Small intestine (tissue), 7 donors: ENCODE data around the gene CDH22. TPM values are rescaled to one million over a fixed set of nuclear protein-coding genes. Genes with fewer than 3 reads are reported as not detected.

Experiments
- DNase-seq, 2 donors: peaks; one replicate each; pipeline versions ENCODE4 v3.0.0 to v3.0.0-alpha.2; 2013
- FAIRE-seq: peaks from 2 replicates; lab custom pipeline; 2012; peaks lifted over from hg19 to GRCh38; lab: Jason Lieb, UNC
- H3K27ac ChIP-seq, 3 donors: one replicate each; pipeline ENCODE4 v1.5.1; 2013; ENCODE audit warnings: low read length in 2 of 3, mild to moderate bottlenecking in 2 of 3, control low read depth in 1 of 3, inconsistent platforms in 1 of 3, low read depth in 1 of 3, moderate library complexity in 1 of 3
- H3K27me3 ChIP-seq, 3 donors: one replicate each; pipeline ENCODE4 v1.6.1; 2013; ENCODE audit warnings: low read length in 3 of 3, inconsistent platforms in 1 of 3; ENCODE audit not compliant: control insufficient read depth in 3 of 3, insufficient read depth in 3 of 3
- H3K36me3 ChIP-seq, 3 donors: one replicate each; pipeline ENCODE4 v1.6.1; 2013; ENCODE audit warnings: low read length in 3 of 3, inconsistent platforms in 1 of 3, low read depth in 1 of 3, mild to moderate bottlenecking in 1 of 3, moderate library complexity in 1 of 3; ENCODE audit not compliant: control insufficient read depth in 3 of 3, insufficient read depth in 2 of 3
- H3K4me1 ChIP-seq, 3 donors: one replicate each; pipeline ENCODE4 v1.6.1; 2013; ENCODE audit warnings: low read length in 2 of 3, inconsistent platforms in 1 of 3, low read depth in 1 of 3, mild to moderate bottlenecking in 1 of 3, moderate library complexity in 1 of 3; ENCODE audit not compliant: control insufficient read depth in 3 of 3, insufficient read depth in 2 of 3
- H3K4me3 ChIP-seq, 3 donors: one replicate each; pipeline ENCODE4 v1.5.1; 2013; ENCODE audit warnings: low read length in 3 of 3, control low read depth in 1 of 3, inconsistent platforms in 1 of 3, low read depth in 1 of 3, mild to moderate bottlenecking in 1 of 3, moderate library complexity in 1 of 3
- H3K9me3 ChIP-seq, 2 donors: one replicate each; pipeline ENCODE4 v1.6.1; 2013; ENCODE audit warnings: low read depth in 1 of 2, low read length in 1 of 2; ENCODE audit not compliant: control insufficient read depth in 2 of 2, insufficient read depth in 1 of 2
- WGBS, 3 donors: extraction: QIAGEN DNeasy Blood & Tissue Kit; methylation state at CpG; one replicate each; pipeline ENCODE4 v1.1.7; 2013; 5-methylcytosine and 5-hydroxymethylcytosine counted together
- polyA plus RNA-seq, 4 donors: library from polyadenylated mRNA; stranded (reverse) in 3 of 4; unstranded in 1 of 4; fragments of 200-250 nt in 3 of 4; fragments of 120-200 nt in 1 of 4; gene quantifications; one replicate each; pipeline versions ENCODE4 v1.2.1 to v1.2.3, GENCODE V29; 2013
- donor health status: healthy with polysubstance abuse.
- donor health status: control.
- donor health status: control.
- donor health status: Bipolar disorder and iron deficiency.
- donor health status: healthy.

Gene CDH22
- polyA plus RNA-seq, 4 donors = 0.03 to 0.84 TPM; not detected in 2

DNA sequence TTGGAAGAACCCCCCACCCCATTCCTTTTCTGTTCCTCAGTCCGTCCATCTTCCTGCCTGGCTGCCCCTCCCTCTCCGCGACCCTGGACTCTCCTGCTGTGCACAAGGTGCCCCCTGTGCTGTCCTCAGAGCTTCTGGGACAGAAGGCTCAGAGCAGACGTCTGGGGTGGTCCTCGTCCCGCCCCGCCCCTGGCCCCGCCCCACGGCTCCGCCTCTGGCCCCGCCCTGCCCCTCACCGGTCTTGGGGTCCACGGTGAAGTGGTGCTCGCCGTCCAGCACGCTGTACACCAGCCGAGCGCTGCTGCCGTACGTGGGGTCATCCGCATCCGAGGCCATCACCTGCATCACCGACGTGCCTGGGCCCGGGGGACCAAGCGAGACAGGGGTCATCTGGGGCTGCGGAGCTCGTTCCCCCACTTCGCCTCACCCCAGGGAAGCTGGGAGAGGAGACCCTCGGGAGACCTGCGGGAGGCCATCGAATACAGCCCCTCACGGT is 81.0 kb downstream of the CDH22 start:
- DNase-seq = no peak
- no peak for FAIRE-seq
- 67 to 76% (median 70%) methylated on average over 30 to 33 of the region's 33 CpGs for WGBS, 3 donors
- Histone ChIP-seq H3K4me1 (no peaks in the 10 kb centered on the region), H3K36me3 (no peaks in the 10 kb centered on the region), H3K27me3 (peaks cover 0 to 7% (median 3%) of the 10 kb centered on the region in 3 donors), H3K27ac (no peak overlapping the region), H3K9me3 (no peaks in the 10 kb centered on the region), H3K4me3 (no peak overlapping the region)

DNA sequence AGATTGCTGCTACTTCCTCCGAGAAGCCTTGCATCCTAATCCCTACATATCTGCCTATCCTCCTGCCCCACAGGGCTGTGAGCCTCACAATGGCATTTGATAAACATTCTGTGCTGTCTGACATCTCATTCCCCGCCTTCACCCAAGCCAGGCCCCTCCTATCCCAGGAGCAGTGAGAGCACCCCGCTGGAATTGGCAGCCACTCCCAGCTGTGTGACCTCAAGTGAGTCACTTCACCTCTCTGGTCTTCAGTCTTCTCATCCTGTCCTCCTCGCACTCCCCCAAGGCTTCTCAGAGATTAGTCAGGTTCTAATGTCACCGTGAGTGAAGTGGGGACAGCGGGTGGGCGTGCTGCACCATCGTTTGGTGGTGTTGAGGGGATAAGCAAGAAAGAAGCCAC is 81.7 kb downstream of the CDH22 start:
- Histone ChIP-seq H3K27me3 (peaks cover 0 to 8% (median 7%) of the 10 kb centered on the region in 3 donors), H3K4me1 (no peaks in the 10 kb centered on the region), H3K9me3 (no peaks in the 10 kb centered on the region), H3K4me3 (no peak overlapping the region), H3K36me3 (no peaks in the 10 kb centered on the region), H3K27ac (no peak overlapping the region)
- 40 to 57% (median 46%) methylated on average over 8 of the region's 8 CpGs for WGBS, 3 donors
- no peak for DNase-seq
- no peak for FAIRE-seq

DNA sequence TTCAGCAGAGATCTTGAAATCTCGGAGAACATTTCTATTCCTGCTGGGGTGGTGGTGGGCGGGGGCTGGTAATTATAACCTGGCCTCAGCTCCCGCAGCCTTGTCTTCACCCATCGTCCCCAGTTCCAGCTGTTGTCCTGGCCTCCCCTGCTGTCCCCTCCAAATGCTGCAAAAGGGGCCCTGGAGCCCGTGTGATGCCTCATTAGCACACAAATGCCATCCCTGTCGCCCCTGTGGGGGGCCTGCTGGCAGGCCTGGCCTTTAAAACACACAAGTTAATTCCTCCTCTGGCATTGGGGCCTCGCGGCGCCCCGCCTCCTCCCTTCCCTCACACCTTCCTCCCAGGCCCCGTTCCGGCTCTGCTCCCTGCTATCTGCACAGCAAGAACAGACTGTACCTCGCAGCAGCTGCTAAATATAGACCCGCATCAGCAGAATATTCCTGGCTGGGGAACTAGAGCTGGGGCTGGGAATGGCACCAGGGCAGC is 85.7 kb downstream of the CDH22 start:
- H3K4me1 ChIP-seq = no peaks in the 10 kb centered on the region
- no peak overlapping the region for H3K27ac ChIP-seq
- no peak overlapping the region for H3K4me3 ChIP-seq
- FAIRE-seq (no peak), DNase-seq (no peak)
- peaks cover 0 to 7% (median 7%) of the 10 kb centered on the region in 3 donors for H3K27me3 ChIP-seq
- no peaks in the 10 kb centered on the region for H3K9me3 ChIP-seq
- 22 to 34% (median 30%) methylated on average over 13 to 14 of the region's 14 CpGs for WGBS, 3 donors
- H3K36me3 ChIP-seq = no peaks in the 10 kb centered on the region

DNA sequence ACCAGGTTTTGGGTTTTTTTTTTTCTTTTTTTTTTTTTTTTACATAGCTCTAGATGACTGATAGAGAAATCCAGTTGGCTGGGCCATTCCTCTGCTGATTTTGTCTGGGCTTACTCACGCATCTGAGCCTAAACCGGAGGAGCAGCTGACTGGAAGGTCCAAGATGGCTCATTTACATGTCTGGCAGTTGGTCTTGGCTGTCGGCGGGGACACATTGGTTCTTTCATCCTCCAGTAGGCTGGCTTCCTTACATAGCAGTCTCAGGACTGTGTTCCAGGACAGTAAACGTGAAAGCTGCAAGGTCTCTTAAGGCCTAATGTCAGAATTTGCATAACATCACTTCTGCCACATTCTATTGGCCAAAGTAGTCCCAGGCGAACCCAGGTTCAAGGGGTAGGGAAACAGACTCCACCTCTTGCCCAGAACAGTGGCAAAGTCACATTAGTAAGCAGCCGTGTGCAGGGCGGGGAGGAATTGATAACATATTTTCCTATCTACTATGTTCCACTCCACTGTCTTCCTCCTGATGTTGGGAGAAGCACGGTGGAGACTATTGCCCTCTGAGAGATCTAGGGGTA is 87.0 kb downstream of the CDH22 start:
- 68 to 75% (median 70%) methylated on average over 9 of the region's 9 CpGs for WGBS, 3 donors
- Histone ChIP-seq H3K27ac (no peak overlapping the region), H3K9me3 (no peaks in the 10 kb centered on the region), H3K27me3 (peaks cover 0 to 7% (median 6%) of the 10 kb centered on the region in 3 donors), H3K36me3 (no peaks in the 10 kb centered on the region), H3K4me1 (no peaks in the 10 kb centered on the region), H3K4me3 (no peak overlapping the region)
- FAIRE-seq (no peak), DNase-seq (no peak)

DNA sequence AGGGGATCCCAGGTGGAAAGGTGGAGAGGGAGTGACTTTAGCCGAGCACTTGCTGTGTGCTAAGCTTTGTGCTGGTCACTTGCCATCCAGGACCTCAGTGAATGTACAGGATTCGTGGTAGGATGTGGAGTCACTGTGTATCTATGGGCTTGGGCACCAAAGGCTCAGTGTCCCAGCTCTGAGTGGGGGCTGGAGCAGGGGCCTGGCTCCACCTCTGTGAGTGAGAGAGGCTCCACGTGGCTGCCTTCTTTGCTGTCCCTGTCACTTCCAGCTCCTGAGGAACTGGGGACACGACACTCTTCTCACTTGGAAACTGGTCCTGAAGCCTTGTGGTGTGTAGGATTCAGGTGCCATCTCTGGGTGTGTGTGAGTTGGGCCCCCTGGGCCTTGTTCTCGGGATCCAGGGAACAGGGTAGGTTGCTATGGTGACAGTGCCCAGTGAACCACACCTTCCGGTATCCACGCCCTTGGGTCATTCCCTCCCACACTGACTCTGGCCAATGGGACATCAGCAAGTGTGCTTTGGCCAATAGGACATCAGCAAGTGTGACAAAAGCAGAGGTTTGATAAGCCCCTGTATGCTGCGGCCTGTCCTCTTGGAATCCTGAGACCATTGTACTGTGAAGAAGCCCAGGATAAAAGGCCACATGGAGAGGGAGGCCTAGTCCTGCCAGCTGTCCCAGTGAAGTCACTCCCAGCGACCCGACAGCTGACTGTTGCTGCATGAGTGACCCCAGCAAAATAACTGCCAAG is 87.7 kb downstream of the CDH22 start:
- Histone ChIP-seq H3K4me1 (no peaks in the 10 kb centered on the region), H3K27ac (no peak overlapping the region), H3K4me3 (no peak overlapping the region), H3K27me3 (peaks cover 0 to 7% (median 6%) of the 10 kb centered on the region in 3 donors), H3K36me3 (no peaks in the 10 kb centered on the region), H3K9me3 (no peaks in the 10 kb centered on the region)
- DNase-seq (peak in 1 of 2 donors; percentile 13), FAIRE-seq (no peak)
- WGBS, 3 donors = 36 to 54% (median 43%) methylated on average over 10 of the region's 10 CpGs

DNA sequence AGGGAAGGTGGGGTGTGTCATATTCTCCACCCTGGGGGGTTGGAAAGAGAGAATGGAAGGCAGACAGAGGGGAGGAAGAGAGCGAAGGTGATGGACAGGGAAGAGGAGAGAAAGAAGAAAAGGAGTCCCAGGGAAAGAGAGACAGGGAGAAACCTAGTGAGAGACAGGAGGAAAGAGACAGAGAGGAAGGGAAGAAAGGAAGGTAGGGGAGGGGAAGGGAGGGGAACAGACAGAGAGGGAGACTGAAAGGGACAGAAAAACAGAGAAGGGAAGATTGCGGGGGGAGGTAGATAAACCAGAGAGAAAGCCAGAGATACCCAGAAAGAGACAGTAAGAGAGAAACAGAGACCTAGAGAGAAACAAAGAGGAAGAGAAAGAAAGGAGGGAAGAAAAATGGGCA is 88.4 kb downstream of the CDH22 start:
- H3K27me3 ChIP-seq = peaks cover 0 to 7% (median 6%) of the 10 kb centered on the region in 3 donors
- H3K36me3 ChIP-seq = no peaks in the 10 kb centered on the region
- FAIRE-seq = no peak
- WGBS, 3 donors = 38 to 65% (median 41%) methylated on average over 2 of the region's 2 CpGs
- no peaks in the 10 kb centered on the region for H3K4me1 ChIP-seq
- H3K27ac ChIP-seq = no peak overlapping the region
- no peaks in the 10 kb centered on the region for H3K9me3 ChIP-seq
- no peak overlapping the region for H3K4me3 ChIP-seq
- no peak for DNase-seq

DNA sequence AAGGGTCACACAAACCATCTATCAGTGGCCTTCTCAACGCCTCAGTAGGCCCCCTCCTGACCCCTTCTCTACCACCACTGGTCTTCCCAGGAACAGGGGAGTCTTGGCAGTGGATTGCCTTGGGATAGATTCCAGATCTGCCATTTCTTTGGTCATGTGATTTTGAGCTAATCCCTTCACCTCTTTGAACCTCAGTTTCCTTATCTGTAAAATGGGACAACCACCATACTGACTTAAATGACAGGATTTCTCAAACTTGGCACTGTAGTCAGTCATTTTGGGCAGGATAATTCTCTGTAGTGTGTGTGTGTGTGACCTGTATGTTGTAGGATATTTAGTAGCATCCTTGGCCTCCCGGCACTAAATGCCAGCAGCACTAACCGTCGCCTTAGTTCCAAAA is 89.1 kb downstream of the CDH22 start:
- Histone ChIP-seq H3K4me3 (no peak overlapping the region), H3K36me3 (no peaks in the 10 kb centered on the region), H3K4me1 (no peaks in the 10 kb centered on the region), H3K9me3 (no peaks in the 10 kb centered on the region), H3K27me3 (peaks cover 0 to 7% (median 2%) of the 10 kb centered on the region in 3 donors), H3K27ac (no peak overlapping the region)
- WGBS, 3 donors = 81 to 88% (median 84%) methylated on average over 4 of the region's 4 CpGs
- DNase-seq (no peak), FAIRE-seq (no peak)

DNA sequence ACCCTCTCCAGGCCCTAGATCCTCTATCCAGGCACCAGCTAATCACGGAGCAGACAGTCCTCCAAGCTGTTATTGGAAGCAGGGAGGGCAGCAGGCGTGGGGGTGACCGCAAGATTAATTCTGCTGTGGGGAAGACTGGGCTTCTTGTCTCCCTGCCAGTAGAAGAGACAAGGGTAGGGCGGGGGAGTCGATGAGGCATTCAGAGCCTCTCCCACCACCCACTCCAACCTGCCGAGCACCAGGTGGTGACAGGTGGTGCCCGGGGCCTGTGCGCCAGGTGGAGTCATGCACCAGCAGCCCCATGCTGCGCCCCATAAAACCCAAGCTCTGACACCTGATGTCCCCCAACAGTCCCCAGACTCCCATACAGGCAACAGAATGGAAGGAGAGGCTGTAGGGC is 89.6 kb downstream of the CDH22 start:
- no peak for DNase-seq
- H3K27ac ChIP-seq = no peak overlapping the region
- no peaks in the 10 kb centered on the region for H3K4me1 ChIP-seq
- H3K4me3 ChIP-seq = no peak overlapping the region
- H3K27me3 ChIP-seq = peaks cover 0 to 7% (median 2%) of the 10 kb centered on the region in 3 donors
- FAIRE-seq = no peak
- H3K9me3 ChIP-seq = no peaks in the 10 kb centered on the region
- no peaks in the 10 kb centered on the region for H3K36me3 ChIP-seq
- WGBS, 3 donors = 53 to 69% (median 58%) methylated on average over 9 of the region's 9 CpGs
